ENCODE measurements around the gene INSIG1. TPM values are rescaled to one million over a fixed set of nuclear protein-coding genes. Genes with fewer than 3 reads are reported as not detected.

The INSIG1 gene
- total and polyA plus RNA-seq, 12 donors, result 9.9 to 249 (median 56.1) TPM

DNA sequence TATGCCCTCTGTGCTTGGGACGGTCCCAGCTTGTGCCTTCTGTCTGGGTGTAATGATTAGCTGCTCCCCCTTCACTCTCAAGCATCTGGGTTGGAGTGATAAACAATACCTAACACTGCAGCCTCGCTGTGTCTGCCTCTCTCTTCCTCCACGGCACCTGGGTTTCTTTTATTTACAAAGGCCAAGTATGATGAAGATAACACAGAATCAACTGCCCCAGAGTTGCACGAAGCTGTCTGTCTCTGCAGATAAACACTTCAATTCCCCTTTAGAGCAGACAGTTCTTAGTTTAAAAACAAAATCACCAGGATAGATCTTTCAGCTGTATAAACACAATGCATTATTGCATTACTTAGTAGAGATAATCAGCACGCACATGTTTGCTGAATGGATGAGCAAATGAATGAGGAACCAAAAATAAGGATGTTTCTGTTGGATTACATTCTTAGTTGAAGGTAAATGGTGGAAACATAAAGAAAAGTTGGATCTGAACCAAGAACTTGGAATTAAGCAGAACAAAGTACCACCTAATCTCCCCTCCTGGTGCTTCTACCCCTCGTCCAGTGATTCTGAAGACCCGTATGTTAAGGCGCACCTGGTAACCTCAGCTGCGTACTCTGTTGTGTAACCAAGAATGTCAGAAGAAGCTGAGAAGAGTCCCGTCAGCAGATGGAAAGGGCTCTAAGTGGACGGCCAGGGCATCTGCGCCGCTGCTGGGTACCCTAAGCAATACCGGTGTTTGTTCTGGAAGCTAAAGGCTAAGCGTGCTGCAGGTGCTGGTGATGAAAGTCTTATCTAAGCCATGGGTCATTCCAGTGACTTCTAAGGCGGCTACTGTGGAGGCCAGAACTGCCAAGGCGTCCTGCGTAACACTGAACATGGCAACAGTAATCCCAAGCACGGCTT is 26.6 kb downstream of the INSIG1 start:
- Histone ChIP-seq H3K4me3 (no peak overlapping the region), H3K27me3 (no peaks in the 10 kb centered on the region), H3K27ac (no peak overlapping the region), H3K4me1 (replicated peaks in 1 of 2) (no peaks in the 10 kb centered on the region), H3K36me3 (replicated peaks in 1 of 2) (no peaks in the 10 kb centered on the region), H3K9me3 (replicated peaks in 1 of 3) (no peaks in the 10 kb centered on the region)
- no peak for DNase-seq
- 71 to 78% (median 75%) methylated on average over 19 of the region's 19 CpGs for WGBS, 4 donors
- TF ChIP-seq, protein P1, sequence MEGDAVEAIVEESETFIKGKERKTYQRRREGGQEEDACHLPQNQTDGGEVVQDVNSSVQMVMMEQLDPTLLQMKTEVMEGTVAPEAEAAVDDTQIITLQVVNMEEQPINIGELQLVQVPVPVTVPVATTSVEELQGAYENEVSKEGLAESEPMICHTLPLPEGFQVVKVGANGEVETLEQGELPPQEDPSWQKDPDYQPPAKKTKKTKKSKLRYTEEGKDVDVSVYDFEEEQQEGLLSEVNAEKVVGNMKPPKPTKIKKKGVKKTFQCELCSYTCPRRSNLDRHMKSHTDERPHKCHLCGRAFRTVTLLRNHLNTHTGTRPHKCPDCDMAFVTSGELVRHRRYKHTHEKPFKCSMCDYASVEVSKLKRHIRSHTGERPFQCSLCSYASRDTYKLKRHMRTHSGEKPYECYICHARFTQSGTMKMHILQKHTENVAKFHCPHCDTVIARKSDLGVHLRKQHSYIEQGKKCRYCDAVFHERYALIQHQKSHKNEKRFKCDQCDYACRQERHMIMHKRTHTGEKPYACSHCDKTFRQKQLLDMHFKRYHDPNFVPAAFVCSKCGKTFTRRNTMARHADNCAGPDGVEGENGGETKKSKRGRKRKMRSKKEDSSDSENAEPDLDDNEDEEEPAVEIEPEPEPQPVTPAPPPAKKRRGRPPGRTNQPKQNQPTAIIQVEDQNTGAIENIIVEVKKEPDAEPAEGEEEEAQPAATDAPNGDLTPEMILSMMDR (IDR thresholded peaks at IDR 0.05), result no peak
- TF ChIP-seq POLR2A (IDR thresholded peaks at IDR 0.05), result no peak
- intact Hi-C loops (cut with DNase I), result no loop called here

DNA sequence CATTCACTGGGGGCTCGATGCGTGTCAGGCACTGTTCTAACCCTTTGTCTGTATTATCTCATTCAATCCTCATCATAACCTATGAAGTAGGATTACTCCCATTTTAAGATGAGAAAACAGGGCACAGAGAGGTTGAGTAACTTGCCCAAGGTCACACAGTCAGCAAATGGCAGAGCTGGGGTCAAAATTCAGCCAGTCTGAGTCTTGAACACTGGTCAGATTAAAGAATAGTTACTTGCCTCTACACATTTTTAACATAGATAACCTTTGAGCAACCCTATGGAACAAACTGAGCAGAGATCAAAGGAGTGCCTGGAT is 27.2 kb downstream of the INSIG1 start:
- Histone ChIP-seq H3K4me1 (replicated peaks in 1 of 2) (no peaks in the 10 kb centered on the region), H3K27me3 (no peaks in the 10 kb centered on the region), H3K9me3 (replicated peaks in 1 of 3) (no peaks in the 10 kb centered on the region), H3K4me3 (no peak overlapping the region), H3K36me3 (replicated peaks in 1 of 2) (no peaks in the 10 kb centered on the region), H3K27ac (no peak overlapping the region)
- WGBS, 4 donors, result 72 to 100% (median 88%) methylated on average over 2 of the region's 2 CpGs
- TF ChIP-seq, protein P1 (IDR thresholded peaks at IDR 0.05), result no peak
- no peak for TF ChIP-seq POLR2A (IDR thresholded peaks at IDR 0.05)
- DNase-seq, result no peak
- intact Hi-C loops (cut with DNase I), result no loop called here

DNA sequence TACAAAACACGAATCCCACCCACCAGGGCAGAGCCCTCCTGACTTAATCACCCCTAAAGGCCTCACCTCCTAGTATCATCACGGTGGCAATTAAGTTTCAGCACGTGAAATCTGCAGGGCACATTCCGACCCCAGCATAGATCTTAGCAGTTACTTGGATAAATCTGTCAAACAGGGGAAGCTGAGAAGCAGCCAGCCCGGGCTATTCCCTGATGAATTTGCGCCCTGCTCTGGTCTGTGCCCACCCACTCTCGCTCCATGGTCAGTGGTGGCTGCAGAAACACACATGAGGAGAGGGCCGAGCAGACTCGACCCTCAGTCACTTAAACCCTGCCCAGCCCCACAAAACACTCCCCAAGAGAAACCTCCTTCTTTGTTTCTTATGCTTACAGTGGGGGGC is 28.7 kb downstream of the INSIG1 start:
- TF ChIP-seq, protein P1 (IDR thresholded peaks at IDR 0.05), result no peak
- no peak for TF ChIP-seq POLR2A (IDR thresholded peaks at IDR 0.05)
- intact Hi-C loops (cut with DNase I), result no loop called here
- Histone ChIP-seq H3K4me3 (no peak overlapping the region), H3K27ac (no peak overlapping the region), H3K4me1 (replicated peaks in 1 of 2) (no peaks in the 10 kb centered on the region), H3K27me3 (no peaks in the 10 kb centered on the region), H3K36me3 (replicated peaks in 1 of 2) (no peaks in the 10 kb centered on the region), H3K9me3 (replicated peaks in 1 of 3) (no peaks in the 10 kb centered on the region)
- 41 to 54% (median 46%) methylated on average over 8 to 9 of the region's 9 CpGs for WGBS, 4 donors
- no peak for DNase-seq

DNA sequence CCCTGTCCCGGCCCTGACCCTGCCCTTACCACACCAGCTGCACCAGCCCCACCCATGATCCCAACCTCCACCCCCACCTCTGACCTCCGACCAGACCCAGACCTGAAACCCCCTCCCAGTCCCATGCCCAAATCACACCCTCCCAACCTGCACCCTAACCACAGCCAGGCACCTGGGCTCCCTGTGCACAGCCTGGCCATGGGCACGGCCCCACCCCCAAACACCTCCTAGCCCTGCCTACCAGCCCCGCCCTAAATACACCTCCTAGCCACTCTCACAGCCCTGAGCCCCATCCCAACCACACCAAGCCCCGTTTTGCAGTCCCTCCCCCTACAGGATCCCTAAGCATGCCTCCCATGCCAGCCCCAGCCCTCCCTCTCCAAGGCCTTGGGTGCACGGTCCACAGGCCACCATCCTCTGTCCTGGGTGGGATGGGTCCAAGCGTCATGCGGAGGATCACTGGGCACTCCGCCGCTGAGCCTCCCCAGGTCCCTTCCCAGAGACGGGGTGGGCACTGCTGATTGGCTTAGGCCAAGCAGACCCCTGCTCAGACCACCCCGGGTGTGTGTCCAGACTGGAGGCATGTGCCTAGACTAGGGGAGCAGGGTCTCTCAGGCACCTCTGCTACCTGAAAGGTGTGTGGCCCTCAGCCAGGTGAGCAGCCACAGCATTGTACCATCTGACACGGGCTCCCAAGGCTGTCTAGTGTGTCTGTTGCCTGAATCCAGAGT is 30.1 kb downstream of the INSIG1 start:
- Histone ChIP-seq H3K4me1 (replicated peaks in 1 of 2) (no peaks in the 10 kb centered on the region), H3K4me3 (no peak overlapping the region), H3K9me3 (replicated peaks in 1 of 3) (no peaks in the 10 kb centered on the region), H3K36me3 (replicated peaks in 1 of 2) (no peaks in the 10 kb centered on the region), H3K27ac (no peak overlapping the region), H3K27me3 (no peaks in the 10 kb centered on the region)
- intact Hi-C loops (cut with DNase I), result no loop called here
- no peak for DNase-seq
- TF ChIP-seq, protein P1 (IDR thresholded peaks at IDR 0.05), result no peak
- TF ChIP-seq POLR2A (IDR thresholded peaks at IDR 0.05), result no peak
- 72 to 75% (median 72%) methylated on average over 10 to 13 of the region's 13 CpGs for WGBS, 4 donors

Data from adrenal gland (tissue), 12 donors.